ENCODE results near the gene SAYSD1.

Gene SAYSD1

DNA sequence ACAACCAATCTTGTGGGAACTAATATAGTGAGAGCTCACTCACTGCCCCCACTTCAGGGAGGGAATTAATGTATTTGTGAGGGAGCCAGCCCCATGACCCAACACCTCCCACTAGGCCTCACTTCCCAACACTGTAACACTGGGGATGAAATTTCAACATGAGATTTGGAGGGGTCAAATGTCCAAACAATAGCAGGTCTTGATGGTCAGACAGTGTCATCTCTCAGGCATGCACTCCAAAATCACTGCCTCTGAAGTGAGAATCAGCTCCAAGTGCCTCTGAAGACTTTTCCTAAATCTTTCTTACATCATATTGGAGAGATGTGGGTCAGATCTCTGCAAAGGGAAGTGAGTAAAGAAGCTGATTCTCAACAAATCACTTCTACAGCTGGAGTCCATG is 13.8 kb upstream of the SAYSD1 start:
- TF ChIP-seq CTCF (IDR thresholded peaks at IDR 0.05): no peak
- no peak overlapping the region for H3K27ac ChIP-seq

GRCh38 chr6:39128106-39128505 is 13.1 kb upstream of the SAYSD1 start:
- H3K27ac ChIP-seq: no peak overlapping the region
- TF ChIP-seq CTCF (IDR thresholded peaks at IDR 0.05) (no peak), ZFX (IDR thresholded peaks at IDR 0.05; ENCODE audit: borderline replicate concordance) (no peak)

DNA sequence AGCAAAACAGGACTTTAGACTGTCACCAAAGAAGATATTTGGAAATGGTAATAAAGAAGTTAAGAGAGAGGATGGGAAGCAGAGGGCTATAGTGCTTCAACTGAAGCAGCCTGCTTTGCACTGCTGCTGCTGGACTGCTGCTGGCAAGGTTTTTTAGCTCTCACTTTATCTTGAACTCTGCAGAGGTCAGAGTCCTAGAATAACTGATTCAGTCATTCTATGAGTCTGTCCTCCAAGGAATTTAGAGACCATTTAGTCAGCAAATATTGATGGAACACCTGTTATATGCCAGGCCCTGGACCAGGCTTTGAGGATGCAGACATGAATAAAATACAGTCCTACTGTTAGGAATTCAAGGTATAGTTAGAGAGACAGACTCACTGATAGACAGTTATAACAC is 9.1 kb upstream of the SAYSD1 start:
- H3K27ac ChIP-seq: no peak overlapping the region
- TF ChIP-seq ZFX (IDR thresholded peaks at IDR 0.05; ENCODE audit: borderline replicate concordance) (no peak), CTCF (IDR thresholded peaks at IDR 0.05) (no peak)

GRCh38 chr6:39118921-39119320 is 3.9 kb upstream of the SAYSD1 start:
- TF ChIP-seq CTCF (IDR thresholded peaks at IDR 0.05) (no peak), ZFX (IDR thresholded peaks at IDR 0.05; ENCODE audit: borderline replicate concordance) (no peak)
- no peak overlapping the region for H3K27ac ChIP-seq

DNA sequence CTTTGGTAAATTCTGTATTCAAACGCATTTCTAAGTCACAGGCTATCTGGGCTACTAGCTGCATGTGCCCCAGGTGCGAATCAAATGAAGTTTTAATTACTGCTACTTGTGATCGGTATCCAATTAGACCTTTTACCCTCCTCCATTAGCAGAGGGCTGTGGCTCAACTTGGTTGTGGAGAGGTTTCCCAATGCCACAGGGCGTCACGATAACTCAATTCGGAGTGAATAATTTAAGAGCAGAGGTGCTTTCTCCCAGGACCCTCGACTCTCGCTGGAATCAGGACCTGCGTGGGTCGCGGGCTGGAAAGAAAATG is 640 bp downstream of the SAYSD1 start:
- TF ChIP-seq CTCF (IDR thresholded peaks at IDR 0.05) (no peak), ZFX (IDR thresholded peaks at IDR 0.05; ENCODE audit: borderline replicate concordance) (no peak)
- peak overlapping the region; percentile 92 for H3K27ac ChIP-seq

- H3K27ac ChIP-seq: peak overlapping the region; percentile 92
- TF ChIP-seq CTCF (IDR thresholded peaks at IDR 0.05): no peak
- no peak for TF ChIP-seq ZFX (IDR thresholded peaks at IDR 0.05; ENCODE audit: borderline replicate concordance)
Observed at GRCh38 chr6:39113788-39114187, 1.2 kb downstream of the SAYSD1 start.

- TF ChIP-seq ZFX (IDR thresholded peaks at IDR 0.05; ENCODE audit: borderline replicate concordance): no peak
- no peak for TF ChIP-seq CTCF (IDR thresholded peaks at IDR 0.05)
- H3K27ac ChIP-seq: no peak overlapping the region
Observed at GRCh38 chr6:39111280-39111679, 3.7 kb downstream of the SAYSD1 start.
